Osteoblast (primary cell): Measurements from ENCODE around the gene ARHGAP12. TPM values are rescaled to one million over a fixed set of nuclear protein-coding genes. Genes with fewer than 3 reads are reported as not detected.

Experiments
- DNase-seq: peaks from one replicate; pipeline ENCODE4 v3.0.0; 2011; ENCODE audit warnings: low spot score, mixed read lengths; ENCODE audit not compliant: insufficient read length; ENCODE audit errors: missing footprints
- H2AFZ ChIP-seq: 2 replicates; pipeline ENCODE4 v1.6.0; 2011; ENCODE audit warnings: mild to moderate bottlenecking, low read length
- H3K27ac ChIP-seq: 2 replicates; pipeline ENCODE4 v1.5.1; 2011; ENCODE audit warnings: mild to moderate bottlenecking, low read depth, low read length, moderate library complexity
- H3K27me3 ChIP-seq: 2 replicates; pipeline ENCODE4 v1.6.0; 2012; ENCODE audit warnings: mild to moderate bottlenecking, control low read depth, inconsistent platforms, low read length, moderate library complexity; ENCODE audit not compliant: insufficient read depth
- H3K36me3 ChIP-seq: 2 replicates; pipeline ENCODE4 v1.5.1; 2011; ENCODE audit warnings: mild to moderate bottlenecking, low read length, control low read depth, moderate library complexity; ENCODE audit not compliant: insufficient read depth
- H3K4me1 ChIP-seq: 2 replicates; pipeline ENCODE4 v1.5.1; 2011; ENCODE audit warnings: mild to moderate bottlenecking, low read length, control low read depth, moderate library complexity; ENCODE audit not compliant: insufficient read depth
- H3K4me2 ChIP-seq: 2 replicates; pipeline ENCODE4 v1.6.0; 2011; ENCODE audit warnings: mild to moderate bottlenecking, low read length; ENCODE audit not compliant: insufficient read depth
- H3K4me3 ChIP-seq: fragments of 200-600 bp; sonication (generic); 3 replicates; pipeline ENCODE4 v1.5.1; 2012; ENCODE audit warnings: mild to moderate bottlenecking, low read length, inconsistent platforms; ENCODE audit not compliant: insufficient read depth
- H3K79me2 ChIP-seq: 2 replicates; pipeline ENCODE4 v1.6.0; 2012; ENCODE audit warnings: mild to moderate bottlenecking, low read length, control low read depth, inconsistent platforms; ENCODE audit not compliant: insufficient read depth
- H3K9me3 ChIP-seq: 2 replicates; pipeline ENCODE4 v1.5.1; 2011; ENCODE audit warnings: low read depth, low read length, control low read depth
- H4K20me1 ChIP-seq: 2 replicates; pipeline ENCODE4 v1.6.0; 2012; ENCODE audit warnings: mild to moderate bottlenecking, low read length, control low read depth; ENCODE audit not compliant: insufficient read depth
- total RNA-seq: library from RNA; depleted of rRNA; stranded (reverse); fragments of >200 nt; gene quantifications from 2 replicates; pipeline ENCODE4 v1.2.3, GENCODE V29; 2012
- TF ChIP-seq, protein P1 (sequence below): IDR thresholded peaks from 2 replicates; pipeline ENCODE4 v1.5.1; 2011; ENCODE audit warnings: mild to moderate bottlenecking, low read depth, low read length, moderate library complexity; ENCODE audit errors: extremely low read depth

ARHGAP12 gene
- total RNA-seq, 1 donor = 76.0 TPM

DNA sequence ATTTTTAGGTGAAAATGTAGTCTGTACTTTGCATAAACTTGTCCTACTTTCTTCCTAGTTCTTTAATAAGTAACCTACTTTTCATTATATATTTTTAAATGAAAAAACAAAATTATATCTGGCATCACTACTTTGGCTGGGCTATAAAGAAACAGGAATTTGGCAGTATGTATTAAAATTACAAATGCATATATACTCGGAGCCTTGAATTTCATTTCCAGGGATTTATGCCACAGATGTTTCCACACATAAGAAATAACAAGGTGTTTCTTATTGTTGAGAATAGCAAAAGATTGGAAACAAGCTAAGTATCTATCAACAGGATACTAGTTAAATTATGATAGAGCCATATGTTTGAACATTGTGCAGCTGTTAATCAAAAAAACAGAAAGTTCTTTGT, 2.2 kb upstream of the ARHGAP12 start:
- Histone ChIP-seq H3K36me3 (no peaks in the 10 kb centered on the region), H3K27ac (no peak overlapping the region), H4K20me1 (peaks cover 15% of the 10 kb centered on the region), H3K4me3 (peak overlapping the region; percentile 87), H3K4me2 (peak overlapping the region; percentile 85), H3K9me3 (no peaks in the 10 kb centered on the region), H2AFZ (no peak overlapping the region), H3K79me2 (peaks cover 27% of the 10 kb centered on the region), H3K4me1 (peaks cover 22% of the 10 kb centered on the region), H3K27me3 (no peaks in the 10 kb centered on the region)
- TF ChIP-seq, protein P1, sequence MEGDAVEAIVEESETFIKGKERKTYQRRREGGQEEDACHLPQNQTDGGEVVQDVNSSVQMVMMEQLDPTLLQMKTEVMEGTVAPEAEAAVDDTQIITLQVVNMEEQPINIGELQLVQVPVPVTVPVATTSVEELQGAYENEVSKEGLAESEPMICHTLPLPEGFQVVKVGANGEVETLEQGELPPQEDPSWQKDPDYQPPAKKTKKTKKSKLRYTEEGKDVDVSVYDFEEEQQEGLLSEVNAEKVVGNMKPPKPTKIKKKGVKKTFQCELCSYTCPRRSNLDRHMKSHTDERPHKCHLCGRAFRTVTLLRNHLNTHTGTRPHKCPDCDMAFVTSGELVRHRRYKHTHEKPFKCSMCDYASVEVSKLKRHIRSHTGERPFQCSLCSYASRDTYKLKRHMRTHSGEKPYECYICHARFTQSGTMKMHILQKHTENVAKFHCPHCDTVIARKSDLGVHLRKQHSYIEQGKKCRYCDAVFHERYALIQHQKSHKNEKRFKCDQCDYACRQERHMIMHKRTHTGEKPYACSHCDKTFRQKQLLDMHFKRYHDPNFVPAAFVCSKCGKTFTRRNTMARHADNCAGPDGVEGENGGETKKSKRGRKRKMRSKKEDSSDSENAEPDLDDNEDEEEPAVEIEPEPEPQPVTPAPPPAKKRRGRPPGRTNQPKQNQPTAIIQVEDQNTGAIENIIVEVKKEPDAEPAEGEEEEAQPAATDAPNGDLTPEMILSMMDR = no peak
- DNase-seq = no peak

DNA sequence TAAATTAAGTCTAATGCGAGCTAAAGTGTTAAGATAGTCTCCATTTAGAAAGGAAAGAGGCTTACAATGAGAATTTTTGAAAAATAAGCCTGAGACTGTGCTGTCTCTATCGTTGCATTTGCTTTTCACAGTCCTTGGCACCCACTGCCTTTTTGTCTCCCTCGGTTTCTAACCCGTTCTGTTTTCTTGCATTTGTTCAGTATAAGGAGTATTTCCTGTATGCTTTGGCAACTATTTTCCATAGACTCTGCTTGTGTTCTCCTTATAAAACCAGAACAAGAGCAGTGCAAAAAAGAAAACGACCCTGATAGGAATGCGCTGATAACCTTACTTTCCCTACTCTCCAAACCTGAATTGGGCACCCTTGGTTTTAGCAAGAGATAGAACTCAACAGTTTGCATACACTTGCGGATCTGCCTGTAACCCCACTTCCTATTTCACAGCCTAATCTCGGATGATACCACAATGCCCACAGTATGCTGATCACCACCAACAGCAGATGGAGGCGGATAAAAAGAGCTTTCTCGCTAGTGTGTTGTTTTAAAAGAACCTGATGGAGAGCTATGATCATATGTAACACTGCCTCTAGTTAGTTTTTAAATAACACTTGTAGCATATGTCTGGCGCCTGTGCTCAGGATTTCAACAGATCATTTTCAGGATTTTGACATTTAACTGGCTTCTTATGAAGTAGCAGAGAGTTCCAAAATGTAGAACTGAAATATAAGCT, 1.6 kb upstream of the ARHGAP12 start:
- no peaks in the 10 kb centered on the region for H3K36me3 ChIP-seq
- peak; percentile 73 for DNase-seq

DNA sequence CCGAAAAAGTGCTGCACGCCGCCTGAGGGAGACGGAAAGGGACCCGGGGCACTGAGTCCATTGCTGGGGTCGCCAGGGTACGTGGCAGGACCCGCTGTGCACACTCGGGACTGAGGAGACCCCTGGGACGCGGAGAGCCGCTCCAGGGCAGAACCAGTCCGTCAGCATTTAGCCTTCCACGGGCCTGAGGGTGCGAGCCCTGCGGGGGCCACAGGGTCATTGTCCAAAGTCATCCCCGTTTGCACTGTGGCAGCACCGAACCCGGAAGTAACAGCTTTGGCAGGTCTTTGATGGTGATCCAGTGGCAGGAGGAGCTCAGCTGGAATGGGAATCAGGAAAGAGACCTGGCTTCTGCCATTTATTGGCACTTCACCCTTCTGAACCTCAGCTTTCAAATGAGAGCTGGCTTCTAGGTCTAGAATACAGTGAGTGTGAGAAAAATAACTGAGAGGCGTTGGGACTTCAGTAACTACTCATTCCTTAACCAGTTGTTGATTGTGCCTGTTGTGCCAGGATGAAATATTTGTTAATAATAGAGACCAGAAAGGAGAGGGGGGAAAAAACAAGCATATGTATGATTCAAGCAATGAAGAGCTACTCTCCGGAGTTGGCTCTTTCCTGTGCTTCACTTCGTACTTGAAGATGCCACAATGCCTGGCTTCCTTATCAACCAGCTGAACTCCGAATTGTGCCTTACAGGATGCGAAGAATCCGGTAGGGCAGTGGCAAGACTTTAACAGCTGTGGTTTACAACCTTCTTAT, 811 bp upstream of the ARHGAP12 start:
- Histone ChIP-seq H3K4me1 (peaks cover 22% of the 10 kb centered on the region), H3K79me2 (peaks cover 42% of the 10 kb centered on the region), H3K4me2 (peak overlapping the region; percentile 85), H3K4me3 (peak overlapping the region; percentile 87), H4K20me1 (peaks cover 15% of the 10 kb centered on the region), H3K9me3 (no peaks in the 10 kb centered on the region), H3K27ac (peak overlapping the region; percentile 88), H3K27me3 (no peaks in the 10 kb centered on the region), H2AFZ (peak overlapping the region; percentile 74), H3K36me3 (no peaks in the 10 kb centered on the region)
- DNase-seq = peak; percentile 80
- TF ChIP-seq, protein P1 = no peak

More for the DNA sequence above, 1.6 kb upstream of the ARHGAP12 start:
- H3K4me1 ChIP-seq = peaks cover 22% of the 10 kb centered on the region
- H3K27ac ChIP-seq = peak overlapping the region; percentile 88
- H3K4me2 ChIP-seq = peak overlapping the region; percentile 85
- H2AFZ ChIP-seq = peak overlapping the region; percentile 74
- peaks cover 15% of the 10 kb centered on the region for H4K20me1 ChIP-seq
- peak overlapping the region; percentile 87 for H3K4me3 ChIP-seq
- no peaks in the 10 kb centered on the region for H3K27me3 ChIP-seq
- no peaks in the 10 kb centered on the region for H3K9me3 ChIP-seq
- peaks cover 34% of the 10 kb centered on the region for H3K79me2 ChIP-seq
- TF ChIP-seq, protein P1 = no peak
